Measurements from ENCODE around the gene MINDY3.

MINDY3 gene

GRCh38 chr10:15802375-15802949 is 57.8 kb downstream of the MINDY3 start (continued):
- peak; percentile 65; the same call in 1 of the 2 replicates for TF ChIP-seq PRDM4 (tag by site-specific recombination; IDR thresholded peaks at IDR 0.05)
- no peak for TF ChIP-seq ZNF341 (tag by site-specific recombination; IDR thresholded peaks at IDR 0.05; ENCODE audit: low read depth)
- TF ChIP-seq PRDM1 (tag by site-specific recombination; IDR thresholded peaks at IDR 0.05) = no peak
- no peak for TF ChIP-seq ZBTB1 (tag by site-specific recombination; IDR thresholded peaks at IDR 0.05)
- no peak for TF ChIP-seq ZNF202 (tag by site-specific recombination; IDR thresholded peaks at IDR 0.05; ENCODE audit: borderline replicate concordance)
- TF ChIP-seq ZNF501 (tag by site-specific recombination; IDR thresholded peaks at IDR 0.05) = no peak
- no peak; the same call in 1 of the 2 replicates for TF ChIP-seq ZNF629 (tag by site-specific recombination; IDR thresholded peaks at IDR 0.05)
- TF ChIP-seq, protein P1, sequence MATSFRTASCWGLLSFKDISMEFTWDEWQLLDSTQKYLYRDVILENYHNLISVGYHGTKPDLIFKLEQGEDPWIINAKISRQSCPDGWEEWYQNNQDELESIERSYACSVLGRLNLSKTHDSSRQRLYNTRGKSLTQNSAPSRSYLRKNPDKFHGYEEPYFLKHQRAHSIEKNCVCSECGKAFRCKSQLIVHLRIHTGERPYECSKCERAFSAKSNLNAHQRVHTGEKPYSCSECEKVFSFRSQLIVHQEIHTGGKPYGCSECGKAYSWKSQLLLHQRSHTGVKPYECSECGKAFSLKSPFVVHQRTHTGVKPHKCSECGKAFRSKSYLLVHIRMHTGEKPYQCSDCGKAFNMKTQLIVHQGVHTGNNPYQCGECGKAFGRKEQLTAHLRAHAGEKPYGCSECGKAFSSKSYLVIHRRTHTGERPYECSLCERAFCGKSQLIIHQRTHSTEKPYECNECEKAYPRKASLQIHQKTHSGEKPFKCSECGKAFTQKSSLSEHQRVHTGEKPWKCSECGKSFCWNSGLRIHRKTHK (tag by site-specific recombination; IDR thresholded peaks at IDR 0.05) = no peak
- no peak for TF ChIP-seq ZNF138 (tag by site-specific recombination; IDR thresholded peaks at IDR 0.05; ENCODE audit: borderline replicate concordance)
- TF ChIP-seq ZNF596 (tag by site-specific recombination; IDR thresholded peaks at IDR 0.05) = no peak
- TF ChIP-seq ZNF366 (tag by site-specific recombination; conservative IDR thresholded peaks at IDR 0.05) = no peak
- TF ChIP-seq IKZF3 (tag by site-specific recombination; IDR thresholded peaks at IDR 0.05) = no peak
- TF ChIP-seq, protein P2, sequence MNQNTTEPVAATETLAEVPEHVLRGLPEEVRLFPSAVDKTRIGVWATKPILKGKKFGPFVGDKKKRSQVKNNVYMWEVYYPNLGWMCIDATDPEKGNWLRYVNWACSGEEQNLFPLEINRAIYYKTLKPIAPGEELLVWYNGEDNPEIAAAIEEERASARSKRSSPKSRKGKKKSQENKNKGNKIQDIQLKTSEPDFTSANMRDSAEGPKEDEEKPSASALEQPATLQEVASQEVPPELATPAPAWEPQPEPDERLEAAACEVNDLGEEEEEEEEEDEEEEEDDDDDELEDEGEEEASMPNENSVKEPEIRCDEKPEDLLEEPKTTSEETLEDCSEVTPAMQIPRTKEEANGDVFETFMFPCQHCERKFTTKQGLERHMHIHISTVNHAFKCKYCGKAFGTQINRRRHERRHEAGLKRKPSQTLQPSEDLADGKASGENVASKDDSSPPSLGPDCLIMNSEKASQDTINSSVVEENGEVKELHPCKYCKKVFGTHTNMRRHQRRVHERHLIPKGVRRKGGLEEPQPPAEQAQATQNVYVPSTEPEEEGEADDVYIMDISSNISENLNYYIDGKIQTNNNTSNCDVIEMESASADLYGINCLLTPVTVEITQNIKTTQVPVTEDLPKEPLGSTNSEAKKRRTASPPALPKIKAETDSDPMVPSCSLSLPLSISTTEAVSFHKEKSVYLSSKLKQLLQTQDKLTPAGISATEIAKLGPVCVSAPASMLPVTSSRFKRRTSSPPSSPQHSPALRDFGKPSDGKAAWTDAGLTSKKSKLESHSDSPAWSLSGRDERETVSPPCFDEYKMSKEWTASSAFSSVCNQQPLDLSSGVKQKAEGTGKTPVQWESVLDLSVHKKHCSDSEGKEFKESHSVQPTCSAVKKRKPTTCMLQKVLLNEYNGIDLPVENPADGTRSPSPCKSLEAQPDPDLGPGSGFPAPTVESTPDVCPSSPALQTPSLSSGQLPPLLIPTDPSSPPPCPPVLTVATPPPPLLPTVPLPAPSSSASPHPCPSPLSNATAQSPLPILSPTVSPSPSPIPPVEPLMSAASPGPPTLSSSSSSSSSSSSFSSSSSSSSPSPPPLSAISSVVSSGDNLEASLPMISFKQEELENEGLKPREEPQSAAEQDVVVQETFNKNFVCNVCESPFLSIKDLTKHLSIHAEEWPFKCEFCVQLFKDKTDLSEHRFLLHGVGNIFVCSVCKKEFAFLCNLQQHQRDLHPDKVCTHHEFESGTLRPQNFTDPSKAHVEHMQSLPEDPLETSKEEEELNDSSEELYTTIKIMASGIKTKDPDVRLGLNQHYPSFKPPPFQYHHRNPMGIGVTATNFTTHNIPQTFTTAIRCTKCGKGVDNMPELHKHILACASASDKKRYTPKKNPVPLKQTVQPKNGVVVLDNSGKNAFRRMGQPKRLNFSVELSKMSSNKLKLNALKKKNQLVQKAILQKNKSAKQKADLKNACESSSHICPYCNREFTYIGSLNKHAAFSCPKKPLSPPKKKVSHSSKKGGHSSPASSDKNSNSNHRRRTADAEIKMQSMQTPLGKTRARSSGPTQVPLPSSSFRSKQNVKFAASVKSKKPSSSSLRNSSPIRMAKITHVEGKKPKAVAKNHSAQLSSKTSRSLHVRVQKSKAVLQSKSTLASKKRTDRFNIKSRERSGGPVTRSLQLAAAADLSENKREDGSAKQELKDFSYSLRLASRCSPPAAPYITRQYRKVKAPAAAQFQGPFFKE (tag by site-specific recombination; IDR thresholded peaks at IDR 0.05; ENCODE audit: borderline replicate concordance) = no peak
- TF ChIP-seq ZNF518A (tag by site-specific recombination; conservative IDR thresholded peaks at IDR 0.05; ENCODE audit: low read depth) = no peak
- no peak for TF ChIP-seq ZNF488 (tag by site-specific recombination; IDR thresholded peaks at IDR 0.05)
- TF ChIP-seq PRDM10 (tag by site-specific recombination; IDR thresholded peaks at IDR 0.05) = no peak
- TF ChIP-seq HOXA7 (CRISPR knock-in tag; IDR thresholded peaks at IDR 0.05; ENCODE audit: borderline replicate concordance) = no peak
- no peak for TF ChIP-seq GLI2 (tag by site-specific recombination; IDR thresholded peaks at IDR 0.05; ENCODE audit: borderline replicate concordance, low read depth)
- TF ChIP-seq ZNF621 (tag by site-specific recombination; IDR thresholded peaks at IDR 0.05) = no peak
- no peak for TF ChIP-seq ZNF184 (tag by site-specific recombination; IDR thresholded peaks at IDR 0.05)

All from HEK293 (cell line).